GM12878 (cell line): ENCODE data around the gene ARF3.

Source experiments
- CTCF ChIP-seq, 3 experiments: IDR thresholded peaks in 2 of 3; conservative IDR thresholded peaks in 1 of 3; 2 replicates each; pipeline ENCODE4 v1.5.1; 2011; ENCODE audit warnings: low read depth in 3 of 3, low read length in 3 of 3, mild to moderate bottlenecking in 3 of 3, control low read depth in 2 of 3, moderate library complexity in 2 of 3, inconsistent platforms in 1 of 3, mixed read lengths in 1 of 3; ENCODE audit not compliant: control insufficient read depth in 2 of 3, insufficient read depth in 1 of 3; ENCODE audit errors: extremely low read depth in 1 of 3
- EZH2 ChIP-seq: IDR thresholded peaks from 2 replicates; pipeline ENCODE4 v1.6.1; 2012; ENCODE audit warnings: low read depth, mild to moderate bottlenecking, control low read depth, inconsistent platforms, low read length, borderline replicate concordance; ENCODE audit not compliant: control insufficient read depth
- GABPA ChIP-seq: IDR thresholded peaks from 2 replicates; pipeline ENCODE4 v1.6.1; 2014; ENCODE audit warnings: antibody characterized with exemption, low read depth, mild to moderate bottlenecking, inconsistent platforms
- MAX ChIP-seq: IDR thresholded peaks from 2 replicates; pipeline ENCODE4 v1.6.1; 2012; ENCODE audit warnings: low read depth, low read length, improper control_type of control experiment
- POLR2A ChIP-seq: IDR thresholded peaks from 2 replicates; pipeline ENCODE4 v1.6.1; 2011; ENCODE audit warnings: low read depth, mild to moderate bottlenecking, low read length
- REST ChIP-seq: IDR thresholded peaks from 2 replicates; pipeline ENCODE4 v1.6.1; 2012; ENCODE audit warnings: mild to moderate bottlenecking, low read depth, low read length
- SIN3A ChIP-seq: IDR thresholded peaks from 2 replicates; pipeline ENCODE4 v1.6.1; 2012; ENCODE audit warnings: low read depth, low read length, improper control_type of control experiment
- TCF7 ChIP-seq: IDR thresholded peaks from 2 replicates; pipeline ENCODE4 v1.6.1; 2014; ENCODE audit warnings: antibody characterized with exemption, borderline replicate concordance
- TF ChIP-seq, protein P1 (sequence below): fragments of 450-650 bp; IDR thresholded peaks from 2 replicates; pipeline ENCODE4 v1.6.1; 2017; ENCODE audit warnings: mild to moderate bottlenecking, moderate library complexity
- TF ChIP-seq, protein P2 (sequence below): fragments of 450-650 bp; IDR thresholded peaks from 2 replicates; pipeline ENCODE4 v1.6.1; 2017; ENCODE audit warnings: mild to moderate bottlenecking

DNA sequence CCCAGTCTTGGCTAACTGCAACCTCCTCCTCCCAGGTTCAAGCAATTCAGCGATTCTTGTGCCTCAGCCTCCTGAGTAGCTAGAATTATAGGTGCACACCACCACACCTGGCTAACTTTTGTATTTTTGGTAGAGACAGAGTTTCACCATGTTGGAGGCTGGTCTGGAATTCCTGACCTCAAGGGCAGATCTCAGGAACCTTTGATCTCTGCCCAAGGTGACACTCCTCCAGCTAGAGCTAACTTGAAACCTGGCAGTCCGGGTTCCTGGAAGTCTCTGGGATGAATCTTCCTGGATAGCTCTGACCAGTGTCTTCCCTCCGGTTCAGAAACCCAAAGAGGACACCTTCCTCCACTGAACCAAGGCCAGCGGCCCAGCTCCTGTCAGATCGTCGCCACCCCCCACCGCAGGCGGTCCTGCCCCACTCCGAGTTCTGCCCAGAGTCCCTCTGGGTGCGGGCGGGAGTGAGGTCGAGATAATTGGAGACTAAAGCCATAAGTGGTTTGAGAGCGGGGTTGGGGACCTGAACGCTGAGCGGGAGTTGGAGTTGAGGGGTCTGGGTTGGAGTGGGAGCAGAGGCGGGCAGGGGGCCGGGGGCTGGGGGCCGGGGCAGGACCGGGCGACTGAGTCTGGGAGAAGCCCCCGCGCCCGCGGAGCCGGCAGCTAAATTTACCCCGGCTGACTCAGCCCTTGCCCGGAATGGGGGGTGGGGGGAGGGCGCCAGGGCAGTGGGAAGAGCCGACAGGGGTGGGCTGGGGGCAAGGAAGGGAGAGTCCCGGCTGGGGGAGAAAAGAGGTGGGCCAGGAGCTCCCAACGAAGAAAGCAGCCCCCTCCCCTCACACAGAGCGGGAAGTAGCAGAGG, 37.2 kb upstream of the ARF3 start:
- no peak for TF ChIP-seq GABPA
- TF ChIP-seq REST, result no peak
- TF ChIP-seq TCF7, result no peak
- TF ChIP-seq SIN3A, result no peak
- no peak for TF ChIP-seq EZH2
- TF ChIP-seq, protein P1, sequence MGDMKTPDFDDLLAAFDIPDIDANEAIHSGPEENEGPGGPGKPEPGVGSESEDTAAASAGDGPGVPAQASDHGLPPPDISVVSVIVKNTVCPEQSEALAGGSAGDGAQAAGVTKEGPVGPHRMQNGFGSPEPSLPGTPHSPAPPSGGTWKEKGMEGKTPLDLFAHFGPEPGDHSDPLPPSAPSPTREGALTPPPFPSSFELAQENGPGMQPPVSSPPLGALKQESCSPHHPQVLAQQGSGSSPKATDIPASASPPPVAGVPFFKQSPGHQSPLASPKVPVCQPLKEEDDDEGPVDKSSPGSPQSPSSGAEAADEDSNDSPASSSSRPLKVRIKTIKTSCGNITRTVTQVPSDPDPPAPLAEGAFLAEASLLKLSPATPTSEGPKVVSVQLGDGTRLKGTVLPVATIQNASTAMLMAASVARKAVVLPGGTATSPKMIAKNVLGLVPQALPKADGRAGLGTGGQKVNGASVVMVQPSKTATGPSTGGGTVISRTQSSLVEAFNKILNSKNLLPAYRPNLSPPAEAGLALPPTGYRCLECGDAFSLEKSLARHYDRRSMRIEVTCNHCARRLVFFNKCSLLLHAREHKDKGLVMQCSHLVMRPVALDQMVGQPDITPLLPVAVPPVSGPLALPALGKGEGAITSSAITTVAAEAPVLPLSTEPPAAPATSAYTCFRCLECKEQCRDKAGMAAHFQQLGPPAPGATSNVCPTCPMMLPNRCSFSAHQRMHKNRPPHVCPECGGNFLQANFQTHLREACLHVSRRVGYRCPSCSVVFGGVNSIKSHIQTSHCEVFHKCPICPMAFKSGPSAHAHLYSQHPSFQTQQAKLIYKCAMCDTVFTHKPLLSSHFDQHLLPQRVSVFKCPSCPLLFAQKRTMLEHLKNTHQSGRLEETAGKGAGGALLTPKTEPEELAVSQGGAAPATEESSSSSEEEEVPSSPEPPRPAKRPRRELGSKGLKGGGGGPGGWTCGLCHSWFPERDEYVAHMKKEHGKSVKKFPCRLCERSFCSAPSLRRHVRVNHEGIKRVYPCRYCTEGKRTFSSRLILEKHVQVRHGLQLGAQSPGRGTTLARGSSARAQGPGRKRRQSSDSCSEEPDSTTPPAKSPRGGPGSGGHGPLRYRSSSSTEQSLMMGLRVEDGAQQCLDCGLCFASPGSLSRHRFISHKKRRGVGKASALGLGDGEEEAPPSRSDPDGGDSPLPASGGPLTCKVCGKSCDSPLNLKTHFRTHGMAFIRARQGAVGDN, result no peak
- TF ChIP-seq CTCF (IDR thresholded peaks at IDR 0.05 in 2 of 3, conservative IDR thresholded peaks at IDR 0.05 in 1 of 3; ENCODE audit: control insufficient read depth in 2 of 3, extremely low read depth in 1 of 3, insufficient read depth in 1 of 3, low read depth in 3 of 3, low read length in 3 of 3), result no peak
- TF ChIP-seq MAX, result no peak
- TF ChIP-seq, protein P2, sequence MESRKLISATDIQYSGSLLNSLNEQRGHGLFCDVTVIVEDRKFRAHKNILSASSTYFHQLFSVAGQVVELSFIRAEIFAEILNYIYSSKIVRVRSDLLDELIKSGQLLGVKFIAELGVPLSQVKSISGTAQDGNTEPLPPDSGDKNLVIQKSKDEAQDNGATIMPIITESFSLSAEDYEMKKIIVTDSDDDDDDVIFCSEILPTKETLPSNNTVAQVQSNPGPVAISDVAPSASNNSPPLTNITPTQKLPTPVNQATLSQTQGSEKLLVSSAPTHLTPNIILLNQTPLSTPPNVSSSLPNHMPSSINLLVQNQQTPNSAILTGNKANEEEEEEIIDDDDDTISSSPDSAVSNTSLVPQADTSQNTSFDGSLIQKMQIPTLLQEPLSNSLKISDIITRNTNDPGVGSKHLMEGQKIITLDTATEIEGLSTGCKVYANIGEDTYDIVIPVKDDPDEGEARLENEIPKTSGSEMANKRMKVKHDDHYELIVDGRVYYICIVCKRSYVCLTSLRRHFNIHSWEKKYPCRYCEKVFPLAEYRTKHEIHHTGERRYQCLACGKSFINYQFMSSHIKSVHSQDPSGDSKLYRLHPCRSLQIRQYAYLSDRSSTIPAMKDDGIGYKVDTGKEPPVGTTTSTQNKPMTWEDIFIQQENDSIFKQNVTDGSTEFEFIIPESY, result no peak
- no peak for TF ChIP-seq POLR2A
